Esophagus (tissue), 2 donors: ENCODE results near the gene IRF5. TPM values are rescaled to one million over a fixed set of nuclear protein-coding genes. Genes with fewer than 3 reads are reported as not detected.
"Not testable (repeated sequence)": the region's sequence is repeated elsewhere in the genome, so short reads cannot be mapped to it uniquely, and the experiment has no call there.

Experiments
- H3K27ac ChIP-seq, 2 donors: one replicate each; pipeline ENCODE4 v1.5.1; 2013; ENCODE audit warnings: low read depth in 2 of 2, mild to moderate bottlenecking in 2 of 2, inconsistent platforms in 1 of 2, low read length in 1 of 2, moderate library complexity in 1 of 2
- H3K27me3 ChIP-seq, 2 donors: one replicate each; pipeline ENCODE4 v1.6.1; 2013; ENCODE audit warnings: low read length in 2 of 2, control low read depth in 1 of 2, mild to moderate bottlenecking in 1 of 2; ENCODE audit not compliant: insufficient read depth in 2 of 2, control insufficient read depth in 1 of 2
- H3K36me3 ChIP-seq, 2 donors: one replicate each; pipeline ENCODE4 v1.6.1; 2013; ENCODE audit warnings: low read length in 1 of 2; ENCODE audit not compliant: control insufficient read depth in 2 of 2, insufficient read depth in 2 of 2
- H3K4me1 ChIP-seq, 2 donors: one replicate each; pipeline ENCODE4 v1.6.1; 2013; ENCODE audit warnings: low read length in 1 of 2; ENCODE audit not compliant: control insufficient read depth in 2 of 2, insufficient read depth in 2 of 2
- H3K4me3 ChIP-seq, 2 donors: one replicate each; pipeline ENCODE4 v1.5.1; 2013; ENCODE audit warnings: low read length in 2 of 2, mild to moderate bottlenecking in 2 of 2, low read depth in 1 of 2, moderate library complexity in 1 of 2
- H3K9me3 ChIP-seq, 2 donors: one replicate each; pipeline ENCODE4 v1.6.1; 2013; ENCODE audit warnings: mild to moderate bottlenecking in 2 of 2, low read depth in 1 of 2, low read length in 1 of 2, moderate library complexity in 1 of 2; ENCODE audit not compliant: control insufficient read depth in 2 of 2, insufficient read depth in 1 of 2
- WGBS, 2 donors: extraction: QIAGEN DNeasy Blood & Tissue Kit; methylation state at CpG; one replicate each; pipeline ENCODE4 v1.1.7; 2013; 5-methylcytosine and 5-hydroxymethylcytosine counted together
- polyA plus RNA-seq, 2 donors: library from polyadenylated mRNA; stranded (reverse); fragments of 200-250 nt; gene quantifications; one replicate each; pipeline ENCODE4 v1.2.3, GENCODE V29; 2013
- donor health status: healthy with polysubstance abuse.
- donor health status: Bipolar disorder and iron deficiency.

Gene IRF5
- polyA plus RNA-seq, 2 donors, result 10.6 to 14.5 TPM

DNA sequence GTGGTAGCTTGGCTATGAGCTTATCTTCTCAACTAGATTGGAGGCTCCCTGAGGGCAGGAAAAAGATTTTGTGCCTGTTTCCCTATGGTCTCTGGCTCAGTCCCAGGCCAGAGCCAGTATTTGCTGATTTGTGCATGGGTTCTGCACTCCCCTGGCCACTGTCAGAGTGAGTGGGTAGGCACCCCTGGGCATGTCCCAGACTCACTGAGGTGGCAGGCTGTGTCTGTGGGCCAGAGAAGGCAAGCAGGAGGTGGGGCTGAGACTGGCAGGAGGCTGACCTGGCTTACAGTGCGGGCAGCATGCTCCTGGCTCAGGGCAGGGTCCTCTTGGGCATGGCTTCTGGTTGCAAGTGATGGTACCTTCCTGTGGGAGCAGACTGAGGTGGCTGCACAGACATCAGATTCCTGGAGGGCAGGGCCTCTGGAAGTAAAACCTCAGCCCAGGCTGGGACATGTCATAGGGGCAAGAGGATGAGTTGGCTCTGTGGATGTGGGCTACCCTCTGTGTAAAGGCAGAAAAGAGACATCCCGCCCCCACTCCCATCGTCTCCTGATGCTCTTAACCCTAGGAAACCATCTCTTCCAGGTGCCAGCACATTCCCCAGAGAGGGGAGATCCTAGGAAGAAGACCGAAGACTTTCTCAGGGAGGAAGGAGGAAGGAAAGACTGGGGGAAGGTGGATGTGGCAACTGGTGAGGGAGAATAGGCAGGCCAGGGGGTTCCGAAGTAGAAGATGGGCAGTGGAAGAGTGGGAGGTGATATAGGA is 31.5 kb upstream of the IRF5 start:
- WGBS, 2 donors, result 85 to 93% methylated on average over 5 of the region's 5 CpGs
- Histone ChIP-seq H3K27ac (no peak overlapping the region), H3K9me3 (no peaks in the 10 kb centered on the region), H3K36me3 (no peaks in the 10 kb centered on the region), H3K4me3 (no peak overlapping the region), H3K4me1 (peaks cover 12% of the 10 kb centered on the region in 2 donors), H3K27me3 (peaks cover 0 to 4% of the 10 kb centered on the region in 2 donors)

DNA sequence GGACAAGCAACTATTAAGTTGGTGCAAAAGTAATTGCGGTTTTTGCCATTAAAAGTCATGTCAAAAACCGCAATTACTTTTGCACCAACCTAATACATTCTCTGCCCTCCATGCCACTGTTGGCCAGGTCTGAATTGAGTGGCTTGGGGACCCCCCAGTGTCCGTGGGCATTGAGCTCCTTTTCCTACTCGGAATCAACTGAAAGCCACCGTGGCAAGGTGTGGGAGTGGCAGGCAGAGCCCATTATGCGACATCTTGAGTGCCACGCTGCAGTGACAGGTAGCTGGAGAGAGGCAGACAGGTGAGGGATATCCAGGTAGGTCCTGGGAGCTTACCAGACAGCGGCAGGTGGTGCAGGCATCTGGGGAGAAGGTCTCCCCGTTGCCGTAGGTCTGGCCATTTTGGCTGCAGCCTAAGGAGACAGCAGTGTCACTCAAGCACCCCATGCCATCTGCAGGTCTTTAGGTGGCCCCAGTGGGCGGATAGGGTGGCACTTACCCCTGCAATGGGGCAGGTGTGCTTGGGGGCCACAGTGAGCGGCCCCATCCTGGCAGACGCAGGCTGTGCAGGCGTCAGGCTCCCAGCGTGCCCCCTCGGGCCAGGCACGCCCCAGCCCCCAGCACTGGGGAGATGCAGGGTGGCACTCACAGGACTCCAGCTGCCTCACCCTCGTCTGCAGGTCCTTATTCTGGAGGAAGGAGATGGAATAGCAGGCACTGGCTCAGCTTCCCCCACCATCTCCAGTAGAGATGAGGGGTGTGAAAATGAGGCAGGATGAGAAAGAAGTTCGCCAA is 30.8 kb upstream of the IRF5 start:
- Histone ChIP-seq H3K27me3 (peaks cover 0 to 4% of the 10 kb centered on the region in 2 donors), H3K9me3 (no peaks in the 10 kb centered on the region), H3K27ac (no peak overlapping the region), H3K36me3 (no peaks in the 10 kb centered on the region), H3K4me3 (no peak overlapping the region), H3K4me1 (peaks cover 12 to 14% of the 10 kb centered on the region in 2 donors)
- 83 to 85% methylated on average over 19 of the region's 19 CpGs for WGBS, 2 donors

- no peaks in the 10 kb centered on the region for H3K36me3 ChIP-seq
- H3K27ac ChIP-seq, result no peak overlapping the region
- H3K9me3 ChIP-seq, result no peaks in the 10 kb centered on the region
- H3K4me3 ChIP-seq, result no peak overlapping the region
- H3K27me3 ChIP-seq, result peaks cover 0 to 4% of the 10 kb centered on the region in 2 donors
- peaks cover 9 to 12% of the 10 kb centered on the region in 2 donors for H3K4me1 ChIP-seq
- 85 to 89% methylated on average over 6 of the region's 6 CpGs for WGBS, 2 donors
Measured at GRCh38 chr7:128908750-128909624, 28.7 kb upstream of the IRF5 start.

GRCh38 chr7:128909625-128910568 is 27.8 kb upstream of the IRF5 start:
- Histone ChIP-seq H3K27ac (no peak overlapping the region), H3K36me3 (no peaks in the 10 kb centered on the region), H3K4me3 (peak overlapping the region; percentile 30 to 44), H3K9me3 (no peaks in the 10 kb centered on the region), H3K27me3 (peaks cover 0 to 7% of the 10 kb centered on the region in 2 donors), H3K4me1 (peaks cover 7 to 9% of the 10 kb centered on the region in 2 donors)
- WGBS, 2 donors, result 12 to 14% methylated on average over 42 of the region's 42 CpGs

- H3K27ac ChIP-seq, result no peak within 1 kb of the TSS
- H3K4me3 ChIP-seq, result peak within 1 kb of the TSS; percentile 30 to 44
- H3K9me3 ChIP-seq, result no peaks in the 10 kb centered on the region
- peaks cover 0 to 7% of the 10 kb centered on the region in 2 donors for H3K27me3 ChIP-seq
- peaks cover 7 to 9% of the 10 kb centered on the region in 2 donors for H3K4me1 ChIP-seq
- no peaks in the 10 kb centered on the region for H3K36me3 ChIP-seq
- WGBS, 2 donors, result 23 to 25% methylated on average over 34 of the region's 34 CpGs
Measured at GRCh38 chr7:128910569-128910945, 27.2 kb upstream of the IRF5 start, which contains the start of gene KCP. Gene KCP (minus strand): TSS chr7:128910709. CDS start chr7:128910676, 33 bp downstream.

DNA sequence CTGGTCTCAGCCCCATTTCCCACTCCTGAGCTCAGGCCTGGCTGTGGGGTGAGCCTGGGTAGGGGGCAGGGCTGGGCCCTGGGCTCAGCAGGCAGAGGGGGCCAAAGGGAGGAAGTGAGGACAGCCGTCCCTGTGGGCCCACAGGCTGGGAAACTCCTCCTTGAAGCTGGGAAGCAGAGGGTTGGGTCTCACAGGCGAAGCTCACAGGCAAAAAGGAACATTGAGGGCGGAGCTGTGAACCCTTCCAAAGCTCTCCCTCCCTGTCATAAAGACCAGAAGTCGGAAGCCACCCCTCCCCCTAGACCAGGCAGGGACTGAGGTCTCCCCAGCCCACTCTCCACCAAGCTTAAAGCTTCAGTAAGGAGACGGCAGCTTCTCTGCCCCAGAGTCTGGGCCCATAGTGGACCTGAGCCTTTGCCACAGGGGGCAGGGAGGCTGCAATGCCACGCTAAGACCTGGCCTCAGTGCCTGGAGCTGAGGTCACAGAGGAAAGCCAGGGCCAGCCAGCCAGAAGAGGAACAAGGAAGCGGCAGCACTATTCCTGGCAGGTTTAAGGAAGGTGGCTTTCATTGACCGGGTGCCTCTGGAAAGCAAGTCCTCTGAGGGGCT is 26.2 kb upstream of the IRF5 start:
- no peaks in the 10 kb centered on the region for H3K9me3 ChIP-seq
- peaks cover 7 to 9% of the 10 kb centered on the region in 2 donors for H3K4me1 ChIP-seq
- no peaks in the 10 kb centered on the region for H3K36me3 ChIP-seq
- no peak overlapping the region for H3K4me3 ChIP-seq
- 74 to 75% methylated on average over 8 of the region's 8 CpGs for WGBS, 2 donors
- peaks cover 0 to 7% of the 10 kb centered on the region in 2 donors for H3K27me3 ChIP-seq
- no peak overlapping the region for H3K27ac ChIP-seq

DNA sequence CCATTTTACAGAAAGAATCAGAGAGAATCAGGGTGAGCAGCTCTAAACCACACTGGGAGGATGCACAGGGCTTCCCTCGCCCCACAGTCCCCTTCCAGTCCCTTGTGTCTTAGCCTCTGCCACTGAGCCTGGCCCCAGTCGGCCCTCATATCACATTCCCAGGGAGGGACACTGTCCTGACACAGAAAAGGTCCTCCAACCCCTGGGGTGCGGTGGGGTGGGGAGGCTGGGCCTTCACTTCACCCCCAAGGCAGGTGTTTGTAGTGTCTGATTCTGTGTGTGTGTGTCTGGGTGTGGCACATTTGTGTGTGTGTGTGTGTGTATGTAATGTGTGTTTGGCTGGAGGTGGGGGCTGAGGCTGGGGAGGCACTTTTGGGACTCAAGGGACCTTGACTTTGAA is 25.4 kb upstream of the IRF5 start:
- 81 to 87% methylated on average over 3 of the region's 3 CpGs for WGBS, 2 donors
- H3K27me3 ChIP-seq, result peaks cover 0 to 7% of the 10 kb centered on the region in 2 donors
- no peak overlapping the region for H3K4me3 ChIP-seq

GRCh38 chr7:128912709-128913495 is 24.8 kb upstream of the IRF5 start:
- H3K27me3 ChIP-seq, H3K4me3 ChIP-seq, H3K9me3 ChIP-seq, H3K36me3 ChIP-seq, H3K4me1 ChIP-seq, H3K27ac ChIP-seq: not testable (repeated sequence)
- WGBS, 2 donors, result 81 to 86% methylated on average over 8 to 9 of the region's 20 CpGs

More for the DNA sequence above, 25.4 kb upstream of the IRF5 start:
- H3K9me3 ChIP-seq, result no peaks in the 10 kb centered on the region
- no peak overlapping the region for H3K27ac ChIP-seq
- H3K36me3 ChIP-seq, result no peaks in the 10 kb centered on the region
- peaks cover 7 to 9% of the 10 kb centered on the region in 2 donors for H3K4me1 ChIP-seq
